ENCODE measurements around the gene NAT9.

Gene NAT9

GRCh38 chr17:74805591-74805991, 29.4 kb upstream of the NAT9 start:
- no peak for DNase-seq (ENCODE audit: low spot score)

DNA sequence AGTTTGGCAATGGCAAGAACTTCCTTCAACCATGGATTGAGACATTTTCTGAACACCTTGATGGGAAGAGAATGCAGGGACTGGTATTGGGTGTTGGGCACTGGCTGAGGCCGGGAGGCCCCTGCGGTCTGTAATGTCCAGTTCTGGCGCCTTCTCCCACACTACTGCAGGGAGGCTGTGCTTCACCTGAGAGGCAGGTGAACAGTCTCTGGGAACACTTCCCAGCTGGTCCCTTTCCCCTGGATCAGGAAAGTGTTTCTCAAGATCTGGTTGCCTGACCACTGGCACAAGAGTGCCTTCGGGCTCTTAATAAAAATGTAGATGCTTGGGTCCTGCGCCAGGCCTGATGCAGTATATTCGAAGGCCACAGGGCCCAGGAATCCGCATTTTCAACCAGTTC, 28.5 kb upstream of the NAT9 start:
- no peak for DNase-seq (ENCODE audit: low spot score)

DNA sequence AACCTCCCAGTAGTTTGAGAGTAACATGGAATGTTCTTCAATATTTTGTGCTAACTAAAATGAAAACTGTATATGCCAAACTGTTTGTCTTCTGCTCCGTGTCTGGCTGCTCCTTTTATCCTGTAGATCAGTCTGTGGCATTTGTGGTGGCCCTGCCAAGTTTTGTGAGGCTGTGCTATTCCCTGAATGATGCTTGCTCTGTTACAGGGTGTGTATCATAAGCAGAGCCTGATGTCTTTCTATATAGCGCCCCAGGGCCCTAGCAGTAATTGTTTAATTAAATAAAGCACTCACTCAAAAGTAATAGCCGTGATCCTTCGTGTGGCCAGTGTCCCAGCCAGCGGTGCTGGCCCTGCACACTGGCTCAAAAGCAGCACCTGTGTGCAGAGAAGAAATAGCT, 27.8 kb upstream of the NAT9 start:
- no peak for DNase-seq (ENCODE audit: low spot score)

DNA sequence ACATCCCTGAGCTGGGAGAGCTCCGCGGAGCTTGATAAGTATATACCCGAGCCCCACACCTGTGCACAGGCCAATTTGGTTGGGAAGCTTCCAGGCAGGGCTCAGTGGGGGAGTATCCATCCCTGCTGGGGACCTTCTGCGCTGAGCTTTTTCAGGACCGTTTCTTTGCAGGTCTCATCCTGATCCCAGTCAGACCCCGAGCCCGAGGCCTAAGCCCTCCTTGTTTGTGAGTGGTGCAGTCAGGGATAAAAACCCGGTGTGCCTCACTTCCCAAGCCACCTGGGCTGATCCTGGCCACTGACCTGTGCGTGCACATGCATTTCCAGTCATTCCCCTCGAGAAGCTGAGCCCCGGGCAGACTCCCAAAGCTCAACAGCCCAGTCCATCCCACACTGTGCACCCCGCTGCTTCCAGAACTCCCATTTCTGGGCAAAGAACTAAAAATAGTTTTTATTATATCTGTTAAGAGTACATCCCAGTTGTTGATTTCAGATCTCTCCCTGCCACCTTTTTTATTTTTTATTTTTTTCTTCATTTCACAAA, 27.3 kb upstream of the NAT9 start:
- DNase-seq (ENCODE audit: low spot score), result no peak

GRCh38 chr17:74801896-74802295, 25.8 kb upstream of the NAT9 start:
- no peak for DNase-seq (ENCODE audit: low spot score)

DNA sequence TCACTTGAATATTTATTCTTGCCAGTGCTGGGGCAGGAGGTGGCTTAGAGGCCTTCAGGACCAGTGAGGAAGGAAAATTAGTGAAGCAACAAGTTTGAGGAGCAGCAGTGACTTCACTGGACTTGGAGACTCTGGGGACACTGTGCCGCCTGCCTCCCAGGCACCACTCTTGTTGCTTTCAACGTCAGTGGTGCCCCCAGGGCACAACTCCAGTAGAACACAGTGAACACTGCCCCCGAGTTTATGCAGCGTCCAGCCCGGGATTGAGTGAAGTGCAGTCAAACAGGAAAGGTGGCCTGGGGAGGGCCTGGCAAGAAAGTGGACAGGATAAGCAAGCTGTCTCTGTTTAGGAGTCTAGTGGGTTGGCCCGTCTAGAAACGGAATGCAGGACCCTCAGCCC, 24.4 kb upstream of the NAT9 start:
- DNase-seq (ENCODE audit: low spot score), result no peak

GRCh38 chr17:74799097-74799496, 23.0 kb upstream of the NAT9 start:
- DNase-seq (ENCODE audit: low spot score), result no peak

DNA sequence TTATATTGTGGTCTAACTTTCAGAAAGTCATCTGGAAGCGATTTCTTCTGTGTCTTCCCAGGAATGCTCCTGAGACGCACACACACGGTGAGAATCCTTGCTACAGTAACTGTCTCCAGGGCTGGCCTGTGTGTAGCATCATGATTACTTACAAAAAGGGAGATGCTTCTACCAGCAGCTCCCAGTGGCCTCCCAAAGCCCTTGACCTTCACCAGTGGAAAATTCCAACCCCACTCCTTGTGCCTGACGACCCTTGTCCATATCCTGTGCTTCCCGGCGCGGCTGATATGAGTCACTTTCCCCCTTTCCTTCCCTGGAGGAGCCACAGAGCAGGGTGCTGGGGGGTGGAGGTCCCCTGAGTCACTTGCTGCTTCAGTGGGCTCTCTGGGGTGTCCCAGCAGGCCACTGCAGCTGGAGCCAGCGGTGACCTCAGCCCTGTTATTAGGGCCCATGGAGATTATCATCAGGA, 22.1 kb upstream of the NAT9 start:
- no peak for DNase-seq (ENCODE audit: low spot score)

- no peak for DNase-seq (ENCODE audit: low spot score)
These were observed 21.7 kb upstream of the NAT9 start for GRCh38 chr17:74797824-74798223.

DNA sequence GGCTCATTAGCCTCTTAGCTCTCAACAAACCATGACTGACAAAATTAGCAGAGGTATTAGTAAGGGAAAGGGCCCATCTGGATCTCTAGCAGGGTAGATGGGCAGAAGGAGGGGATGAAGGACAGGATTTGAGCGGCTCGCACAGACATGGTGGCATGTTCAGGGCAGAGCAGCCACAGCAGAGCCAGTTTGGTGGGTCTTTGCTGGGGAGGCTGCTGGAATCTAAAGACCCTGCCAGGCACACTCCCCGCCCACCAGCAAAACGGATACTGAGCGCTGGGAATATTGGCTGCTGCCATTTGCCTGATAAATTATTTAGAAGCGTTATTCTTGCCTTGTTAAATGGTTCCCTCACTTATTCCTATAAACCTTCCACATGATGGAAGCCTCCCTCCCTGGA, 20.7 kb upstream of the NAT9 start:
- DNase-seq (ENCODE audit: low spot score), result no peak

- DNase-seq (ENCODE audit: low spot score), result no peak
These were observed 20.1 kb upstream of the NAT9 start for GRCh38 chr17:74796211-74796610.

DNA sequence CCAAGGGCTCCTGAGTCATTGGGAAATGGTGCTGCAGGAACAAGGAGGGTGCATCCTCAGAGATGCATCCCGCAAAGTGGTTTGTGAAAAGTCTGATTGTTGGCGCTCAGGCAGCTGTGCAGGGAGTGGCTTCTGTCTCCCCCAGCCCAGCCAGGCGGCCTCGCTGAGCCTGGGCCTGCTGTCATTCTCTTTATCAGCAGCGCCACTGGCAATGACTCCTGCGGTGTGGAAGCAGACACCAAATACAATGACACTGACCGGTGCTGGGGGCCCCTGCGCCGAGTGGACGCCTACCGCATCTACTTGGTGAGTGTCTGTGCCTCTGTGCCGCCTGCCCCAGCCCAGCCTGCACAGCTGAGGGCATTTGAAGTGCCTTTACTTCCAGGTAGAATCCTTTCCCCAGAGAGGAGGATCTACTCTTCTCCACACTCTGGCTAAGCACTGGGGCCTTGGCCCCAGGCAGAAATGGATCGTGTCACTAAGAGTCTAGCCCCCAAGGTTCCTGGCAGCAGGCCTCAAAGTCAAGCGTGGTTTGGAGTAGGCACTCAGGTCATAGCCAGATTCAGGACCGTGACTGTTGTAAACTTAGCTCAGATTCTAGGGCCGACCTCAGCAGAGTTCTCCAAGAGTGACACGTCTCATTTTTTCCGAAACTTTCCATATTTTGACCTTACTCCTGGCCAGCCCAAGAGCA, 19.3 kb upstream of the NAT9 start:
- DNase-seq (ENCODE audit: low spot score), result no peak

- DNase-seq (ENCODE audit: low spot score), result no peak
These were observed 16.5 kb upstream of the NAT9 start for GRCh38 chr17:74792586-74793105.

DNA sequence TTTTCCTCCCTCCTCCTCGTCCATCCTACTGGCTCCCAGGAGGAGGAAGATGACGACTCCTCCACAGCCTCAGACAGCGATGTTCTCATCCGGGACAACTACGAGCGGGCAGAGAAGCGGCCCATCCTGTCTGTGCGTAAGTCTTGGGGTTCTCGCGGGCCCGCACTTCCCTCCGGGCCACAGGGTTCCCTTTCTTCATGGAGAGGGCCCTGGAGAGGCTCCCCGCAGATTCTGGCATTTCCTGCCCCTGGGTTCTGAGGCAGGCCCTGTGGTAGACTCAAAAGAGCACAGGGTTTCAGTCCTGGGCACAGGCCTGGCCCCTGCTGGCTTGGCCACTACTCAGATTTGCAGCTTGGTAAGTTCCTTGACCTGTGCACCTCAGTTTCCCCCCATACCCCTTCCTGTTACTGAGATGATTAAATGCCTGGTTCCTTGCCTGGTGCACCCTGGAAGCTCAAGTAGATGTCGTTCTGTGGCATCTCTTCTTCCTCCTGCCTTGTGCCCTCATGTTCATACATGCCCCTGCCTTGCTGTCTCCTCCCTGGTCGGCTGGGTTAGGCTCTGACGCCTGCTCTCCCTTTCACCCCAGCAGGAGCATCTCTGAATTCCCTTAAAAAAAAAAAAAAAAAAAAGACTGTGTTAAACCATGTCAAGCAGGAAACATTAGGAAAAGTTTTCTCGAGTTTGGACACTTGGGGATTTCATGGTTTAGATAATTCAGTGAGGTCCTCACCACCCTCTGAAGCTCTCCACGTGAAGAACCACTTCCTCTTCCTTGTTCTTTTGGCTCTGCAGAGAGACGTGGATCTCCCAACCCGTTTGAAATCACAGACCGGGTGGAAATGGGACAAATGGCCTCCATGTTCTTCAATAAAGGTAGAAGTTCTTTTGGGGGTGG, 14.3 kb upstream of the NAT9 start:
- no peak for DNase-seq (ENCODE audit: low spot score)

- DNase-seq (ENCODE audit: low spot score), result no peak
These were observed 10.4 kb upstream of the NAT9 start for GRCh38 chr17:74786431-74787055.

DNA sequence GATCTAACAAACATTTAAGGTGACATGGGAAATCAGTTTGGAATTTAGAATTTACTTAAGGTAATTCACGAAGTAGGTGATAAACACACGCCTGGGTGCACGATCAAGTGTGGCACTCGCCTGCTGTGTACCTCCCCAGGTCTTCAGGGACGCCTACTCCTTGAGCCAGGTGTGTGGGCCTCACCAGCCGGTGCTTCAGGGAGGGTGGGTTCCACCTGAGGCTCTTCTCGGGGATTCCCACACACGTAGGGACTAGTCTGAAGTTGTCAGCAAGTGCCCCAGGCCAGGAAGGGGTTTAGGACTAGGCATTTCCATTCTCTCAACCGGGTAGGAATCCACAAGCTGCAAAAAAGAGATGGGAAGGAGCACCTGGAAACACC, 9.8 kb upstream of the NAT9 start:
- no peak for DNase-seq (ENCODE audit: low spot score)

DNA sequence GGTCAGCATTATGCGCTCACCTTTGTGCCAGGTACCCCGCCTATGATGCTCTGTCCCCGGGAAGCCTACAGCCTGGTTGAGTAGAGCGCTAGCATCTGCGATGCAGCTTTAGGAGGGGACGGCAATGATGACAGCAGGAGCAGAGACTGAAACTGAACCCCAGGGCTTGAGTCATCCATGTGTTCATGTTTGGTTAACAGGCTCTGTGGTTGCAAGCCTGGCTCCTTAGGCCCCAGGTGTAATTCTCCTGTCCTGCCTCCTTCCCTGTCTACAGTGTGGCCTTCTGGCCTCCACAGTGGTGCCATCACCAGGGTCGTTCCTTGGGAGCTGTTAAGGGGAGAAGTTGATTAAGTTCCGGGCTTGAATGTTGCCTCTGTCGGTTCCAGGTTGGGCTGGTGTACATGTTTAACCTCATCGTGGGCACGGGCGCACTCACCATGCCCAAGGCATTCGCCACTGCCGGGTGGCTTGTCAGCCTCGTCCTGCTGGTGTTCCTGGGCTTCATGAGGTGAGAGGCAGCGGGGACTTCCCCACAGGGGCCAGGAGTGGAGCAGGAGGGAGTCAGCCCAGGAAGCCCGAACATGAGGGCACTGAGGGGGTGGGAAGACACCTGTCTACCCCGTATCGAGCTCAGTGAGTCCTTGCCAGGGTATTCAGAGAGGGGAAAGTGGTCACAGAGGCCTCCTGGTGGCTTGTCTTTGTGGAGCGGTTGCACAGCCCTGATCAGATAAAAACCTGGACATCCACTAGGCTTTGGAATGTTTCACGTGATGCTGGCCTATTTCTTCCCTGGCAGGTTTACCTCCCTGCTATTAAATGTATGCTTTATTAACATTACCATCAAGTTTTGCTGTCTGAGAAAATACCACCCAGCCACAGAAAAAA, 9.2 kb upstream of the NAT9 start:
- no peak for DNase-seq (ENCODE audit: low spot score)

DNA sequence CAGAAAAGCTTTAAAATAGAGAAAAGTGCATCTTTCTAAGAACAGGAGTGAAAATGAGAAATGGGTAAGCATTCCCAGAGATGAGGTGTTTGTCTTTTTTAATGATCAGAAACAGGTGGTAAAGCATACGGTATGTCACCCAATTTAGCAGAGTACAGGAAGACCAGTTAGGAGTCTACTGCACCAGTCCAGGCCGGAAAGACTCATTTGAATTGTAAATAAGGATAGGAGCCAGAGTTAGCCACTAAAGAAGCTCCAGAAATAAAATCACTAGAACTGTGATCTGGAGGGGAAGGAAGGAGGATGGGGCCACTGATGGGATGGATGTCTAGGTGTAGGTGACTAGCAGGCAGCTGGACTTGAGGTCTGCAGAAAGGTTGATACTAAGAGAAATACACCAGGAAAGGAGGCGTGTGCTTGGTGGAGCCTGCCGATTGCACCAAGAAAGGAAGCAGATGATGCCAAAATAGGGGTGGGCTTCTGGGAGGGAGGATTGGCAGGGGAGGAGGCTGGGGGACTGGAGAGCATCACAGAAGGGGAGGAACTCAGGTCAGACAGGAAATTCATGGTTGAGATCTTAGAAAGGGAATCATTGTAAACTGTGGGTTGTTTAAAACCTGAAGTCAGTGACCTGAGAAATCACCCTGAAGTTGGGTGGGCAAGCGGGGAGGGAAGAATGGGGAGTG, 8.1 kb upstream of the NAT9 start:
- no peak for DNase-seq (ENCODE audit: low spot score)

DNA sequence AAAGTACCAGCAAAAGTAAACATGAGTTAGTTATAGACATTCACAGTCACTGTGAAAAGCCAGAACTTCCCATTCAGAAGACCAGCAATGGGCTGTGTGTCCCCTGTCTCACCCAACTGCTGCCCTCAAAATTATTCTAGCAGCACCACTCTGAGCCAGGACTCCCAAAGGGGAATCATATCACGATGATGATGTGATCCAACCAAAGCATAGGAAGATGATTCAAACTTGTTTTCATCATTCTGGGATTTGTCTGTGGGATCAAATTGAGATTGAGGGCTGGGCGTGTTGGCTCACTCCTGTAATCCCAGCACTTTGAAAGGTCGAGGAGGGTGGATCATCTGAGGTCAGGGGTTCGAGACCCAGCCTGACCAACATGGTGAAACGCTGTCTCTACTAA, 6.4 kb upstream of the NAT9 start:
- DNase-seq (ENCODE audit: low spot score), result no peak

- DNase-seq (ENCODE audit: low spot score), result peak; percentile 16
These were observed 4.5 kb upstream of the NAT9 start for GRCh38 chr17:74780443-74781238.
